Motor neuron (in vitro differentiated cells): ENCODE results near the gene SDK2. TPM values are rescaled to one million over a fixed set of nuclear protein-coding genes. Genes with fewer than 3 reads are reported as not detected.
A peak's percentile ranks its signal among the peaks of the same experiment; 100 is the strongest.

Experiments used
- ATAC-seq, 8 experiments: fragments of 200-7000 bp; cut with Tn5 transposase; replicated peaks in 6 of 8; 2 replicates each; pipeline ENCODE4 v1.8.0; 2021; ENCODE audit warnings: mild to moderate bottlenecking in 8 of 8, moderate library complexity in 8 of 8
- H3K27ac ChIP-seq, 2 donors: fragments of 250-450 bp; sonication (Bioruptor Pico); 2 replicates each; pipeline ENCODE4 v1.9.0; 2021; ENCODE audit warnings: antibody characterized with exemption in 2 of 2, mild to moderate bottlenecking in 2 of 2, moderate library complexity in 1 of 2
- H3K4me1 ChIP-seq, 2 donors: fragments of 250-450 bp; sonication (Bioruptor Pico); replicated peaks in 1 of 2; 2 replicates each; pipeline ENCODE4 v1.6.1; 2021; ENCODE audit warnings: antibody characterized with exemption in 2 of 2, mild to moderate bottlenecking in 2 of 2, moderate library complexity in 1 of 2
- H3K4me3 ChIP-seq, 5 donors: fragments of 250-450 bp; sonication (Bioruptor Pico); 2 replicates each; pipeline ENCODE4 v1.9.0; 2021; ENCODE audit warnings: antibody characterized with exemption in 5 of 5, mild to moderate bottlenecking in 5 of 5, moderate library complexity in 4 of 5
- WGBS, 10 experiments: fragments of 450-650 bp; shearing (Covaris generic); methylation state at CpG; one replicate each; pipeline ENCODE4 v1.0.0; 2022; 5-methylcytosine and 5-hydroxymethylcytosine counted together
- in situ Hi-C, 9 experiments: fragments of 400-800 bp; cut with MboI; loops; one replicate each; pipeline ENCODE4 v1.15.0; 2021; ENCODE audit warnings: low sequenced_read_pairs in 9 of 9, low pct_unique_long_range_greater_than_20kb in 2 of 9; ENCODE audit not compliant: unreplicated experiment in 9 of 9
- total RNA-seq, 8 experiments: library from RNA; unstranded; fragments of 300-600 nt; gene quantifications; 2 replicates each; pipeline versions ENCODE4 v1.2.3 to v1.2.4, GENCODE V29; 2022

SDK2 gene
- total RNA-seq, 8 experiments from 2014 or later: 0.59 to 22.0 (median 10.7) TPM

- Histone ChIP-seq H3K4me1 (peaks cover 32 to 42% of the 10 kb centered on the region in 2 donors), H3K4me3 (no peak overlapping the region), H3K27ac (no peak overlapping the region)
- in situ Hi-C loops: loop anchor here in 6 of 9 experiments (10.0 to 25.0 kb wide), 5 partner anchors 96 to 796 kb away; partner anchors contain the start of gene CPSF4L (in 3 of the 6)
- 95 to 100% methylated on average over 1 to 4 of the region's 9 CpGs; no CpG with 5 or more reads in 8 of the 10 experiments for WGBS, 10 experiments
- ATAC-seq: no peak
Measured at GRCh38 chr17:73358668-73359067, 285.6 kb downstream of the SDK2 start.

- no peak for ATAC-seq
- Histone ChIP-seq H3K27ac (no peak overlapping the region), H3K4me1 (peaks cover 32 to 42% of the 10 kb centered on the region in 2 donors), H3K4me3 (no peak overlapping the region)
- in situ Hi-C loops: loop anchor here in 6 of 9 experiments (10.0 to 25.0 kb wide), 5 partner anchors 96 to 796 kb away; partner anchors contain the start of gene CPSF4L (in 3 of the 6)
- WGBS, 10 experiments: 83 to 100% (median 89%) methylated on average over 1 to 6 of the region's 19 CpGs; no CpG with 5 or more reads in 6 of the 10 experiments
Measured at GRCh38 chr17:73357981-73358380, 286.3 kb downstream of the SDK2 start.

GRCh38 chr17:73357318-73357717 is 286.9 kb downstream of the SDK2 start:
- H3K4me3 ChIP-seq: no peak overlapping the region
- ATAC-seq: peak in 1 of 8 experiments; percentile 67
- WGBS, 10 experiments: 60 to 97% (median 83%) methylated on average over 1 to 6 of the region's 9 CpGs; no CpG with 5 or more reads in 4 of the 10 experiments
- in situ Hi-C loops: loop anchor here in 6 of 9 experiments (10.0 to 25.0 kb wide), 5 partner anchors 95 to 795 kb away; partner anchors contain the start of gene CPSF4L (in 3 of the 6)
- H3K4me1 ChIP-seq: peaks cover 32 to 42% of the 10 kb centered on the region in 2 donors
- H3K27ac ChIP-seq: no peak overlapping the region

- WGBS, 10 experiments: 33 to 100% (median 85%) methylated on average over 1 to 6 of the region's 8 CpGs; no CpG with 5 or more reads in 5 of the 10 experiments
- in situ Hi-C loops: loop anchor here in 6 of 9 experiments (10.0 to 25.0 kb wide), 5 partner anchors 94 to 794 kb away; partner anchors contain the start of gene CPSF4L (in 3 of the 6)
- H3K27ac ChIP-seq: peak overlapping the region; percentile 31 to 47
- no peak overlapping the region for H3K4me3 ChIP-seq
- ATAC-seq: peak in 4 of 8 experiments; percentile 12 to 43 (median 34)
- peaks cover 28 to 41% of the 10 kb centered on the region in 2 donors for H3K4me1 ChIP-seq
Measured at GRCh38 chr17:73356561-73357170, 287.6 kb downstream of the SDK2 start.

- Histone ChIP-seq H3K4me3 (no peak overlapping the region), H3K27ac (peak overlapping the region in 1 of 2 donors; percentile 20), H3K4me1 (peaks cover 10 to 25% of the 10 kb centered on the region in 2 donors)
- no peak for ATAC-seq
- 82 to 100% (median 90%) methylated on average over 1 to 10 of the region's 21 CpGs; no CpG with 5 or more reads in 3 of the 10 experiments for WGBS, 10 experiments
- in situ Hi-C loops: loop anchor here in 6 of 9 experiments (10.0 to 25.0 kb wide), 5 partner anchors 92 to 792 kb away; partner anchors contain the start of gene CPSF4L (in 3 of the 6)
Measured at GRCh38 chr17:73354423-73355284, 289.6 kb downstream of the SDK2 start.

GRCh38 chr17:73352261-73352660 is 292.0 kb downstream of the SDK2 start:
- 57 to 100% methylated on average over 1 to 2 of the region's 13 CpGs; no CpG with 5 or more reads in 8 of the 10 experiments for WGBS, 10 experiments
- ATAC-seq: no peak
- in situ Hi-C loops: loop anchor here in 6 of 9 experiments (10.0 to 25.0 kb wide), 5 partner anchors 90 to 790 kb away; partner anchors contain the start of gene CPSF4L (in 3 of the 6)
- no peak overlapping the region for H3K27ac ChIP-seq
- H3K4me1 ChIP-seq: peaks cover 31 to 45% of the 10 kb centered on the region in 2 donors
- no peak overlapping the region for H3K4me3 ChIP-seq

- no peak for ATAC-seq
- H3K4me3 ChIP-seq: no peak overlapping the region
- H3K27ac ChIP-seq: no peak overlapping the region
- peaks cover 35 to 45% of the 10 kb centered on the region in 2 donors for H3K4me1 ChIP-seq
- in situ Hi-C loops: loop anchor here in 6 of 9 experiments (10.0 to 25.0 kb wide), 5 partner anchors 89 to 789 kb away; partner anchors contain the start of gene CPSF4L (in 3 of the 6)
- 83 to 100% (median 100%) methylated on average over 1 of the region's 3 CpGs; no CpG with 5 or more reads in 7 of the 10 experiments for whole genome bisulfite sequencing, 10 experiments
Measured at GRCh38 chr17:73351764-73352163, 292.5 kb downstream of the SDK2 start.

- WGBS, 10 experiments: 86 to 100% (median 100%) methylated on average over 1 to 4 of the region's 5 CpGs; no CpG with 5 or more reads in 3 of the 10 experiments
- in situ Hi-C loops: loop anchor here in 6 of 9 experiments (10.0 to 25.0 kb wide), 5 partner anchors 89 to 789 kb away; partner anchors contain the start of gene CPSF4L (in 3 of the 6)
- no peak overlapping the region for H3K4me3 ChIP-seq
- ATAC-seq: no peak
- H3K27ac ChIP-seq: no peak overlapping the region
- H3K4me1 ChIP-seq: peaks cover 32 to 45% of the 10 kb centered on the region in 2 donors
Measured at GRCh38 chr17:73350864-73351263, 293.4 kb downstream of the SDK2 start.

GRCh38 chr17:73349647-73350046 is 294.6 kb downstream of the SDK2 start:
- H3K4me3 ChIP-seq: no peak overlapping the region
- peaks cover 31 to 43% of the 10 kb centered on the region in 2 donors for H3K4me1 ChIP-seq
- H3K27ac ChIP-seq: peak overlapping the region; percentile 27 to 71
- in situ Hi-C loops: loop anchor here in 6 of 9 experiments (10.0 to 25.0 kb wide), 5 partner anchors 87 to 787 kb away; partner anchors contain the start of gene CPSF4L (in 3 of the 6)
- ATAC-seq: no peak
- WGBS, 10 experiments: 90 to 100% methylated on average over 2 to 7 of the region's 9 CpGs; no CpG with 5 or more reads in 8 of the 10 experiments

- in situ Hi-C loops: no loop called here
- H3K27ac ChIP-seq: peak overlapping the region; percentile 27 to 71
- H3K4me1 ChIP-seq: peaks cover 36 to 43% of the 10 kb centered on the region in 2 donors
Measured at GRCh38 chr17:73349138-73349537, 295.1 kb downstream of the SDK2 start.

GRCh38 chr17:73348829-73349095 is 295.5 kb downstream of the SDK2 start:
- peaks cover 40 to 46% of the 10 kb centered on the region in 2 donors for H3K4me1 ChIP-seq
- H3K27ac ChIP-seq: peak overlapping the region; percentile 27 to 71
- in situ Hi-C loops: no loop called here
- WGBS, 10 experiments: 56 to 100% (median 92%) methylated on average over 1 to 3 of the region's 4 CpGs; no CpG with 5 or more reads in 7 of the 10 experiments
- peak in 1 of 8 experiments; percentile 48 for ATAC-seq
- H3K4me3 ChIP-seq: no peak overlapping the region

More at GRCh38 chr17:73349138-73349537, 295.1 kb downstream of the SDK2 start:
- peak in 6 of 8 experiments; percentile 60 to 75 (median 67) for ATAC-seq
- 0 to 100% (median 75%) methylated on average over 1 to 4 of the region's 6 CpGs; no CpG with 5 or more reads in 5 of the 10 experiments for WGBS, 10 experiments
- no peak overlapping the region for H3K4me3 ChIP-seq
